Kidney (tissue), 14 donors: Measurements from ENCODE around the gene SPATA17. TPM values are rescaled to one million over a fixed set of nuclear protein-coding genes. Genes with fewer than 3 reads are reported as not detected.

ENCODE experiments used
- DNase-seq, 5 donors: peaks; one replicate each; pipeline ENCODE4 v3.0.0-alpha.2; 2013 to 2020
- FAIRE-seq: peaks from 2 replicates; lab custom pipeline; 2012; peaks lifted over from hg19 to GRCh38; lab: Jason Lieb, UNC
- H3K27ac ChIP-seq, 2 donors: one replicate each; pipeline ENCODE4 v1.7.0; 2013; ENCODE audit warnings: low read depth in 2 of 2, low read length in 2 of 2, inconsistent platforms in 1 of 2
- H3K27me3 ChIP-seq: one replicate; pipeline ENCODE4 v1.7.1; 2013; ENCODE audit warnings: low read length, inconsistent platforms; ENCODE audit not compliant: control insufficient read depth, insufficient read depth
- H3K36me3 ChIP-seq, 3 donors: one replicate each; pipeline versions ENCODE4 v1.7.0 to v1.7.1; 2013; ENCODE audit warnings: low read length in 3 of 3, control low read depth in 1 of 3, inconsistent platforms in 1 of 3; ENCODE audit not compliant: insufficient read depth in 3 of 3, control insufficient read depth in 2 of 3
- H3K4me1 ChIP-seq, 3 donors: one replicate each; pipeline versions ENCODE4 v1.7.0 to v1.7.1; 2013; ENCODE audit warnings: low read length in 3 of 3, inconsistent platforms in 1 of 3, low read depth in 1 of 3; ENCODE audit not compliant: control insufficient read depth in 2 of 3, insufficient read depth in 2 of 3
- H3K4me3 ChIP-seq, 3 donors: one replicate each; pipeline versions ENCODE4 v1.7.0 to v1.8.1; 2013; ENCODE audit warnings: low read length in 3 of 3, control low read depth in 1 of 3, inconsistent platforms in 1 of 3
- H3K9ac ChIP-seq, 3 donors: one replicate each; pipeline versions ENCODE4 v1.7.0 to v1.7.1; 2013; ENCODE audit warnings: low read length in 3 of 3, control low read depth in 1 of 3, inconsistent platforms in 1 of 3
- H3K9me3 ChIP-seq, 3 donors: one replicate each; pipeline versions ENCODE4 v1.7.0 to v1.7.1; 2013; ENCODE audit warnings: low read length in 3 of 3, control low read depth in 1 of 3, inconsistent platforms in 1 of 3; ENCODE audit not compliant: control insufficient read depth in 2 of 3, insufficient read depth in 1 of 3
- CTCF ChIP-seq: IDR thresholded peaks from 3 replicates; pipeline ENCODE4 v1.5.1; 2012; ENCODE audit warnings: mild to moderate bottlenecking, moderate library complexity, borderline replicate concordance; ENCODE audit not compliant: insufficient read depth; ENCODE audit errors: extremely low read depth
- intact Hi-C: fragments of 100-400 bp; cut with DNase I; formaldehyde crosslinking; loops from one replicate; pipeline ENCODE4 v1.11.1; 2022
- polyA plus RNA-seq: library from polyadenylated mRNA; stranded (reverse); fragments of 350-450 nt; fragmentation: Illumina TruSeq; extraction: RNeasy Lipid Tissue Mini Kit (QIAGEN cat#74804); gene quantifications from one replicate; pipeline ENCODE4 v1.2.3, GENCODE V29; 2014; ENCODE audit warnings: low read depth, low replicate concordance; ENCODE audit not compliant: insufficient read depth
- total RNA-seq: library from RNA; stranded (reverse); fragmentation: NEBNext Ultra II Directional; extraction: Animal tissue kit (Norgen Biotek cat#: 25700); gene quantifications from one replicate; pipeline ENCODE4 v1.2.1, GENCODE V29; 2021
- donor health status: control.
- donor health status: control.
- donor health status: control.
- donor health status: control.
- donor health status: control.
- donor health status: DM: yes; HTN: yes; CAD: no.
- donor health status: Normal renal cell carcinoma (clear cell type).

SPATA17 gene
- total and polyA plus RNA-seq, 2 donors from 2014 or later = 5.7 to 7.1 TPM

- Histone ChIP-seq H3K27ac (no peak overlapping the region), H3K4me1 (peaks cover 0 to 3% (median 2%) of the 10 kb centered on the region in 3 donors), H3K27me3 (no peaks in the 10 kb centered on the region), H3K9me3 (no peaks in the 10 kb centered on the region), H3K4me3 (no peak overlapping the region), H3K36me3 (no peaks in the 10 kb centered on the region), H3K9ac (no peak overlapping the region)
- intact Hi-C loops = no loop called here
- FAIRE-seq (no peak), DNase-seq (no peak)
- TF ChIP-seq CTCF = no peak
Measured at GRCh38 chr1:217718873-217719272, 87.7 kb downstream of the SPATA17 start.

- Histone ChIP-seq H3K27ac (no peak overlapping the region), H3K4me1 (peaks cover 0 to 3% (median 2%) of the 10 kb centered on the region in 3 donors), H3K27me3 (no peaks in the 10 kb centered on the region), H3K4me3 (no peak overlapping the region), H3K9ac (no peak overlapping the region), H3K36me3 (no peaks in the 10 kb centered on the region), H3K9me3 (no peaks in the 10 kb centered on the region)
- intact Hi-C loops = no loop called here
- no peak for TF ChIP-seq CTCF
- FAIRE-seq = no peak
- DNase-seq = no peak
Measured at GRCh38 chr1:217721692-217722091, 90.5 kb downstream of the SPATA17 start.

- FAIRE-seq = no peak
- no peak for TF ChIP-seq CTCF
- H3K36me3 ChIP-seq = no peaks in the 10 kb centered on the region
Measured at GRCh38 chr1:217734973-217735372, 103.8 kb downstream of the SPATA17 start.

More at GRCh38 chr1:217734973-217735372, 103.8 kb downstream of the SPATA17 start:
- intact Hi-C loops = no loop called here
- Histone ChIP-seq H3K9ac (no peak overlapping the region), H3K9me3 (no peaks in the 10 kb centered on the region), H3K4me1 (no peaks in the 10 kb centered on the region), H3K27me3 (no peaks in the 10 kb centered on the region), H3K27ac (no peak overlapping the region), H3K4me3 (no peak overlapping the region)
- no peak for DNase-seq
